ENCODE measurements around the gene CCDC141. TPM values are rescaled to one million over a fixed set of nuclear protein-coding genes. Genes with fewer than 3 reads are reported as not detected.

CCDC141 gene
- total RNA-seq, 1 donor from 2014 or later: 136 TPM

DNA sequence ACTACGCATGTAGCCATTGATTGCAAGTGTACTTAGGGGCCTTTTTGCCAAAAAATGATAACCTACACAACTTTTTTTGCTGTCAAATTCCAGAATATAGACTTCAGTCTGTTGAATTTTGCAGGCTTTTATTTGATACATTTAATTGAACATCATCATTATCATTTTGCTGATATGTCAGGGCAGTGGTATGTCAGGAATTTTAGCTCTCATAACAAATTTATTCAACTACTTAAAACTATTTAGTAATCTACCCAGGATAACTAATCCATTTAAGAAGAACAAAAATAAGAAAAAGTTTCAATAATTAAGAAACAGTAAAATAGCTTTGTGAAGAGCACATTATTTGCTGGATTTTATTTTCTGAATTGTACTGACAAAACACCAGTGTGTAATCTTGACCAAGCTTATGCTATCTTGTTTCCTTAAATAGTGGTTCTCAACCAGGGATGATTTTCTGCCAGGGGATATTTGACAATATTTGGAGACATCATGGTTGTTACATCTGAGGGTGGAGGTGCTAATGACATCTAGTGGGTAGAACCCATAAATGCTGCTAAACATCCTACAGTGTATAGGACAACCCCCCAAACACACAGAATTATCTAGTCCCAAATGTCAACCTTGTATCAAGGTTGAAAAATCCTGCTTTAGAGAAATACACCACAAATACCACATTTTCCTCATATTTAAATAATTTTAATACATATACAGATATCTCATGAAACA, 230.6 kb downstream of the CCDC141 start:
- intact Hi-C loops (cut with DNase I): no loop called here
- DNase-seq: no peak
- ATAC-seq (ENCODE audit: poor library complexity): peak; percentile 78

DNA sequence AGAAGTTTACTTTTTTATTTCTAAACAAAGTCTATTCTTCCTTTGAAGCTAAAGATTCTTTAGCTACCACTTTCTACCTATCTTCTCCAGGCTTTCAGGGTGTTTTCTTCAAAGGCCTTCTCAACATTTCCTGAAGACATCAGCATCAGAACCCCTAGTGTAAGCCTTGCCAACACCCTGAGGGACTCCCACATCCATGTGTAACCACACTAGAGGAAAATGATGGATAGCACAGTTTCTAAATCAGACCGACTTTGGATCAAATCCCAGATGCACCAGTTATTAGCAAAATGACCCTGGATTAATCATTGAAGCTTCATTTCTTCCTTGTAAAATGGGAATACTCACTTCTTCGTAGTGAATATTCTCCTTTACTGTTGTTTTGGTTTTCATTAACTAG, 238.0 kb downstream of the CCDC141 start:
- intact Hi-C loops (cut with DNase I): no loop called here
- ATAC-seq (ENCODE audit: poor library complexity) (no peak), DNase-seq (no peak)

DNA sequence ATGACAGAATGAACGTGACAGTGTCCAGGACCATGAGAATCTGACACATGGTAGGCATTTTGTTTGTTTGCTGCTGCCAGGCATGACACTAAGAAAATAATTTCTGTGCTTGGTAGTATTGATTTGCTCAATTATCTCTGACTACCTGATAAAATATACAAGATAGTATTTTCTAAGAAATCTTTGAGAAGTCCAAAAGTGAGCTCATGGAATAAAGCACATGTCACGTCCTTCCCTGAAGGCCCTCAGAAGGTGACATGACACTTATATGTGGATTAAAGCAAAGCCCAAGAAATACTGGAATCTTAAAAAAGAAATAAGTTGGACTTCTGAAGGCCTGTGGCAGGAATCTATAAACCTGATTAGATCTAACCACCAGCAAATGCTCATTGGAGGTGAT, 238.9 kb downstream of the CCDC141 start:
- no peak for DNase-seq
- no peak for ATAC-seq (ENCODE audit: poor library complexity)
- intact Hi-C loops (cut with DNase I): no loop called here

- ATAC-seq (ENCODE audit: poor library complexity) (no peak), DNase-seq (no peak)
- intact Hi-C loops (cut with DNase I): no loop called here
Observed at GRCh38 chr2:178810422-178810821, 239.5 kb downstream of the CCDC141 start.

GRCh38 chr2:178807227-178808008, 242.5 kb downstream of the CCDC141 start, which contains the start of gene TTN:
Gene TTN (minus strand): TSS chr2:178807423. CDS start chr2:178804642, 2,781 bp downstream.
- intact Hi-C loops (cut with DNase I): loop anchor here (10.0 kb wide), 1 partner anchor 47 kb away; no protein-coding TSS in a partner anchor
- peak; percentile 86 for ATAC-seq (ENCODE audit: poor library complexity)
- DNase-seq: peak; percentile 74

- DNase-seq (no peak), ATAC-seq (ENCODE audit: poor library complexity) (peak; percentile 79)
- intact Hi-C loops (cut with DNase I): loop anchor here (10.0 kb wide), 1 partner anchor 48 kb away; no protein-coding TSS in a partner anchor
Observed at GRCh38 chr2:178806543-178806942, 243.4 kb downstream of the CCDC141 start.

DNA sequence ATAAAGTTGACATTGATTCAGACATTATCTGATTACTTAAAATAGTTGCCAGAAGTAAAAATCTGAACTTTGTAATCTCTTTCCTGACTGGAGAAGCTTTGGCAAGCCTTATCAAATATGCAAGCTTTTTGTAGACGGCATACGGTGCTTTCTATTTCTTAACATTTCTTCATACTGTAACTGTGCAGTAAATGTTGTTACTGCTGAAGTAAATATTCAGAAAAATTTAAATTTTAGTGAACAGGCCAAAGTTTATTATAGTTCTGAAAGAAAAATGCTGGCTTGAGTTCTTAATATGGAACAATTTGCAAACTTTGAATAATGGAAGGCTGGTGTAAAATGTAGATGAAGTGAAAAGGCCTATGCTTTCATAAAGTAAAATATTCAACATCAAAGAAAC, 244.5 kb downstream of the CCDC141 start:
- no peak for DNase-seq
- intact Hi-C loops (cut with DNase I): loop anchor here (10.0 kb wide), 1 partner anchor 49 kb away; no protein-coding TSS in a partner anchor
- no peak for ATAC-seq (ENCODE audit: poor library complexity)

GRCh38 chr2:178804791-178805190, 245.1 kb downstream of the CCDC141 start:
- ATAC-seq (ENCODE audit: poor library complexity): no peak
- intact Hi-C loops (cut with DNase I): loop anchor here (10.0 kb wide), 1 partner anchor 50 kb away; no protein-coding TSS in a partner anchor
- no peak for DNase-seq

DNA sequence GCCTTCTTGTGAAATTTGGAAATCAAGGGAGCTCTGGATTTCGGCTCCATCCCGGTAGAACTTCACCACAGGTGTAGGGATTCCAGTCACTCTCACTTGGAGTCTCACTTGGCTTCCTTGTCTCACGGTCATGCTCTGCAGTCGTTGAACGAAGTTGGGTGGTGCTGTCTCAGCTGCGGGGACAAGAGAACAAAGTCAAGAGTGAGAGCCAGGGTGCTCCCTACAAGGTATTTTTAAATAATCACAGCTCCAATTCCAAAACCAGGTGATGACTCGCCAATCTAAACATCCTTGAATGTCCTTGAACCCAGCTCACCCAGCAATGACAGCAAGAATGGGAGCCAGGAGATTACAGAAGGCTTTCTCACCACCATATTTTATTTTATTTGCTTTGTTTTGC, 249.4 kb downstream of the CCDC141 start:
- peak; percentile 62 for ATAC-seq (ENCODE audit: poor library complexity)
- intact Hi-C loops (cut with DNase I): loop anchor here (10.0 kb wide), 1 partner anchor 54 kb away; no protein-coding TSS in a partner anchor
- DNase-seq: no peak

DNA sequence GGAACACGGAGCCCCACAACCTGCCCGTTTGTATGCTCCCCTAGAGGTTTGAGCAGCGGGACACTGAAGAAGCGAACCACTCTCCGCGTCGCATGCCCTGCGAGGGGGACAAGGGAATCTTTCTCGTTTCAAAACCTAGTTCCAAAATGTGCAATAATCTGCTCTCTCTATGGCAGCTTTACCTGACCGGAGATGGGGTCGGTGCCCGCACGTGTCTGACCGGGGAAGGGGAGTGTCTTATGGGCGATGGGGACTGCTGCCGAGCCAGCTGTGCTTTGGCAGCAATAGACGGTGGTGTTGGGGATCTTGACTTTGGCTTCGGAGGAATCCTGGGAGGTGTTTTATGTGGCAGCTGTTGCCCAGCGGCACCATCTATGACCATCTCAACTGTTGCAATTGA, 250.6 kb downstream of the CCDC141 start:
- ATAC-seq (ENCODE audit: poor library complexity) (no peak), DNase-seq (no peak)
- intact Hi-C loops (cut with DNase I): loop anchor here (5.0 kb wide), 1 partner anchor 113 kb away; no protein-coding TSS in a partner anchor

DNA sequence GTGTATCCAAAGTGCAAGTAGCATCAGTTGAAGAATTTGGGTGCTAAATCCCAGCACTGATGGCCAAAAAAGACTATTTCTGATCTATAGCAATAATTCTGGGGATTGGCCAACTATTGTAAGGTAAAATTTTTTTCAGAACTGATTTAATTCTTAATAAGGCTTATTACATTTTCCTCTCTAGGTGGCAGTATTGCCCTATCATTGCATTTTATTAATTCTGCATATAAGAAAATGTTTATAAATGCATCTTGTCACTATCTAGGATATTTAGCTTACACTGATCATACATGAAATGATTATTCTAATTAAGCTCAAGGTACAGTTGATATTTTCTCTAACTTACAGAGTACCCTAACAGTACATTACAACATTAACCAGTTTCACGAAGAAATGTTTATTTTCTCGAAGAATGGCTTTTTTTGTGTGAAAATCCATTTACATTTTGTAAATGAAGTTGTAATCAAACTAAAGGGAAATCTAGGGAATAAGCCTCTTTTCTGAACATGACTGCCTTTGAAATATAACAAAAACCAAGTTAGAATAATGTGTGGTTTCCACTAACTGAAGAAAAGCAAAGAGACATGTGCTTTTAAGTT, 253.8 kb downstream of the CCDC141 start:
- DNase-seq (no peak), ATAC-seq (ENCODE audit: poor library complexity) (no peak)
- intact Hi-C loops (cut with DNase I): loop anchor here (5.0 kb wide), 1 partner anchor 116 kb away; no protein-coding TSS in a partner anchor

GRCh38 chr2:178787934-178788333, 262.0 kb downstream of the CCDC141 start:
- DNase-seq: no peak
- intact Hi-C loops (cut with DNase I): no loop called here
- ATAC-seq (ENCODE audit: poor library complexity): no peak

DNA sequence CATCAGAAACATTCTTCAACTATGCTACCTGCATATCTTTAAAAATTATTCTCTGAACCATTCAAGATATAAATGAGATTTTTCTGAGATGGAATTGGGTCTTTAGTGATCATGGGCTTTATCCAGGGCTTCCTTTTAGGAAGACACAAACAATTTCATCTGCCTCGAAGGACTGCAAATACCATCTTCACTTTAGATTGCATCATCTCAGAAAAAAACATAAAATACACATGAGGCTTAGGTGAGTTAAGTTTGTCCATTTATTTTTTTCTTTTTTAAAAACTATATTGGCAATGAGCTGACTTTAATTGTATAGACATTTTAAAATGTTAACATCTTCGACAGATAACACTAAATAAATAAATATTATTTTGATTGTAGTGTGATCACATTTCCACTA, 262.8 kb downstream of the CCDC141 start:
- intact Hi-C loops (cut with DNase I): no loop called here
- DNase-seq: no peak
- ATAC-seq (ENCODE audit: poor library complexity): no peak

- DNase-seq (no peak), ATAC-seq (ENCODE audit: poor library complexity) (peak; percentile 14)
Observed at GRCh38 chr2:178783889-178784288, 266.0 kb downstream of the CCDC141 start.

GRCh38 chr2:178782236-178782635, 267.7 kb downstream of the CCDC141 start:
- DNase-seq: no peak
- ATAC-seq (ENCODE audit: poor library complexity): no peak
- intact Hi-C loops (cut with DNase I): no loop called here

More at GRCh38 chr2:178783889-178784288, 266.0 kb downstream of the CCDC141 start:
- intact Hi-C loops (cut with DNase I): no loop called here
